Stimulated activated CD4-positive, alpha-beta T cell treated with anti-CD3 and anti-CD28 coated beads, TNF-alpha, amount 100 ng/mL, for 24 hours (primary cell): ENCODE data around the gene CELSR1.

ENCODE experiments used
- DNase-seq, 3 experiments: peaks; one replicate each; pipeline ENCODE4 v3.0.0-alpha.2; 2020; ENCODE audit warnings: low read depth in 3 of 3

CELSR1 gene

DNA sequence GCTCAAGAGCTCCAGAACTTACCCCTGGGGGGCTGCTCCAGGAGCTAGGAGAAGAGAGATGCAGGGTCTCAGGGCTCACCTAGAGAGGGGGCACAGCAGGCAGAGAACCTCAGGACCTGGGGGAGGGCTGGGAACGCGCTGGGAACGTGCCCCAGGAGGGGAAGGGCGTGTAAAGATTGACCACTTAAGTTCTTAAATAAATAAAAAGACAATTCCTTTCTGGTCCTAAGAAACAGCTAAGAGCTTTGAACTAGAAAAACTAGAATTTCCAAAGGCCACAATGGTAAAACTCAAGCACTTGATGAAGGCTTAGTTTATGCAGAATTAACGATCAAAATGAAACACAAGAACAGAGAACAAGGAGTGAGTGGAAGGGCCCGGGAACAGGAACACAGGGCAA is 89.1 kb downstream of the CELSR1 start:
- no peak for DNase-seq

DNA sequence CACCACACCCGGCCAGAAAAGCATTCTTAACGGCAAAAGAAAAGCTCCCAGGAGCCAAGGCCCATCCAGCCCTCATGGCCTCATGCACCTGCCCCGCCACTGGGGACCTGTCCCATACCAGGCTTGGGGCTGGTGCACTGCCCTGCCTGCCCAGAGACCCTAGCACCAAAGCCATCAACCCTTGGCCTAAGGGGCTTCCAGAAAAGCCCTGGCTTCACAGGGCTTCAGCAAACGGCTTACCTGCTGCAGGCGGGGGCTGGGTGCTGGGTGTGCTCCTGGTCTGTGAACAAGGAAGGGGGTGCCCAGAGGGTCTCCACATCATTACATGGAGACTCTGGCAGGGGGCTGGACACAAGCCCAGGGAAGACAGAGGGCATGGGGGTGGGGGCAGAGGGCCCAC is 89.5 kb downstream of the CELSR1 start:
- no peak for DNase-seq

DNA sequence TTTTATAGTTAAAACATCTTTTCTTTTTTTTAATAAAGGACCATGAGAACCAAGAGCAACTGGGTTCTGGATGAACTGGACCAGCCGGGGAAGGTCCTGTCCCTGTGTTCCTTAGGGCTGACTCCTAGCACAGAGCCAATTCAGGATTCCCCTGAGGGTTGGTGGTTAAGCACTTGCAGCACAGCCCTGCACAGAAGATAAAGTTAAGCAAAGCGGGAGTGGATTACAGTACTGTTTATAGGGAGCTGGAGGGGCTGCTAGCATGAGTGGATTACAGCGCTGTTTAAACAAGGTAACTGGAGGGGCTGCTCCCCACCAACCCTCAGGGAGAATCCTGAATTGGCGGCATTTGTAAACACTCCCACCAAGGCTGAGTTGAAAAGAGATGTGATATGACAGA is 90.6 kb downstream of the CELSR1 start:
- DNase-seq = no peak

DNA sequence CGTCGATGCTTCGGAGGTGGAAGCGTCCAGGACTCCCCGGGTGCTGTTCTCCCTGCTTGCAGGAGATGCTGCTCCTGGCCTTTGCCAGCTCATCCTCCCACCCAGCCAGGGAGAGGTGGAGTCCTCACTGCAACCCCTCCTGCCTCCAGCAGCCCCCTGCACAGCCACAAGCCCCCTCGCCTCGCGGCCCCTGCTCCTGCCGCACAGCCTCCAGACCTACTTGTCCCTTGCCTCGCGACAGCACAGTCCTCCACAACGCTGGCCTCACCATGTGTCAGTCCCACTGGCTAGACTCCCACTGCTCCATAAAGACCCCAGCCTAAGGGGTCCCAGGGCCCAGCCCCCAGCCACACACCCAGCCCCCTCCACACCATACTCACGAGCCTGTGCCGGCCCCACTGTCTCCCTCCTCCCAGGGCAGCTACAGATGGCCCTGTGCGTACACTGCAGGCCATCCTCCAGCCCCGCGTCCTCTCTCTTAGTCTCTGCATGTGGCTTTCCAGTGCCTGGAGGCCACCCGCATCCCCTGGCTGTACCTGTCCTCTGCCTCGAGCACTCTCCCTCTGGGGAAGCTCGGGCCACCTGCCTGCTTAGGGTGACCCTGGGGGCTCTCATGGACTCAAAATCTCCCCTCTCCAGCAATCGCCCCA is 91.5 kb downstream of the CELSR1 start:
- DNase-seq = no peak

DNA sequence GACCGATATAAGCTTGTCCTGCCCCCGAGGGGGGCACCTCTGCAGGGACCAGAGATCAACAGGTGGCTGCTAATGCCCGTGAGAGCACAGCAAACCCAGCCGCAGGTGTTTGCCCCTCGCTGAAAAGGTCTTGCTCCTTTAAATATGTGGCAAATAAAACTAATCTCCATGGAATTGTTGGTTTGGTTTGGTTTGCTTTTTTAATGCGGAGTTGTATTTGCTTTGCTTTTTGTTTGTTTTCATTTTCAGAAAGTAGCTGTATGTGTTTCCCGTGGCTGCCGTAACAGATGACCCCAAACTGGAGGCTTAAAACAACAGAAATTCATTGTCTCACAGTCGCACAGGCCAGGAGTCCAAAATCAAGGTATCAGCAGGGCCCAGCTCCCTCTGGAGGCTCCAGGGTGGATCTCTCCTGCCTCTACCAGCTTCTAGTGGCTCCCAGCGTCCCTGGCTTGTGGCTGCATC is 93.0 kb downstream of the CELSR1 start:
- DNase-seq = no peak

DNA sequence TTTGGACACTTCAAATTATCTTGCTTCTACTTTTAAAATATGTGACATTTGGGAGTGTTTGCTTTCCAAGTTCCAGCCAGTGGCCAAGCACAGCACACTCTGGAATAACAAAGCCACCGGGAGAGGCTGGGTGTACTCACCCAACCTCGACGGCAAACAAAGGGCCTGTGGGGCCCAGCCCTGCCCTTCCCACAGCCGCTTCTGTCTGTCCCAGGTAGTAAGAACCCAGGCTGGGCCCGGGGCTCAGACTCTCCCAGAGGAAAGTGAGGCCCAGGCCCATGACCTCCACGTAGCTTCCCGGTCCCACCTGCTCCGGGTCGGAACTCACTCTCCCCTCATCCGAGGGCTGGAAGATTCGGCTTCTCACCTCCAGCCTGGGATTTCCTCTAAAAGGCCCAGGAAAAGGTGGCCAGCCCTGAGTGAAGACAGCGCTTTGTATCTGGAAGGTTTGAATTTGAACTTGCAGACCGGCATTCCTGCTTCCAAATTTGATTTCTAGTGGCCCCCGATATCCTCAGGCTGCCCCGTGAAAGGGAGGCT is 93.5 kb downstream of the CELSR1 start:
- no peak for DNase-seq

DNA sequence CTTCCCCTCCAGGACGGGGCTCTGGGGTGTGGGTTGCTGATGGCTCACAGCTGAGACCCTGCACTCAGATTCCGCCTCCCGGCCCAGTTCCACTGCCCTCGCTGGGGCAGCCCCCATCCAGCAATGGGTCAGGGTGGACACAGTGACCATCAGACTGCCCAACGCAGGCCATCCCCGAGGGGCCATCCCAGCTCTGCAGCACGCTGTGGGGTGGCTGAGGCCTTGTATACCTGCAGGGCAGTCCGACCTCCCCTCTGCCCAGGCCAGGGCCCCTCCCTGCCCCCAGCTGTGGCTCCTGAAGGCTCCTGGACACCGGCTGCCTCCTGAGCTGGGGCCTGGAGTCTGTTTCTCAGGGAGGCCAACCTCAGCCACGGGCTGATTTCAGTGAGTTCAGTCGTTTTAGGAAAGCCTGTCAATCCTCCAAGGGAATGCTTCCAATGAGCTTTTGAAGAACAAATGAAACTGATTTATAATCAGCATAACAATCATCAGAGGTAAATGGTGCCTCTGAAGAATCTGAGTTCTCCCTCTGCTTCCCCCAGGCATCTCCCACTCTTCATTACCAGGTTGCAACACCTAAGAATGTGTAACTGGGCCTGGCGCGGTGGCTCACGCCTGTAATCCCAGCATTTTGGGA is 95.1 kb downstream of the CELSR1 start:
- no peak for DNase-seq

DNA sequence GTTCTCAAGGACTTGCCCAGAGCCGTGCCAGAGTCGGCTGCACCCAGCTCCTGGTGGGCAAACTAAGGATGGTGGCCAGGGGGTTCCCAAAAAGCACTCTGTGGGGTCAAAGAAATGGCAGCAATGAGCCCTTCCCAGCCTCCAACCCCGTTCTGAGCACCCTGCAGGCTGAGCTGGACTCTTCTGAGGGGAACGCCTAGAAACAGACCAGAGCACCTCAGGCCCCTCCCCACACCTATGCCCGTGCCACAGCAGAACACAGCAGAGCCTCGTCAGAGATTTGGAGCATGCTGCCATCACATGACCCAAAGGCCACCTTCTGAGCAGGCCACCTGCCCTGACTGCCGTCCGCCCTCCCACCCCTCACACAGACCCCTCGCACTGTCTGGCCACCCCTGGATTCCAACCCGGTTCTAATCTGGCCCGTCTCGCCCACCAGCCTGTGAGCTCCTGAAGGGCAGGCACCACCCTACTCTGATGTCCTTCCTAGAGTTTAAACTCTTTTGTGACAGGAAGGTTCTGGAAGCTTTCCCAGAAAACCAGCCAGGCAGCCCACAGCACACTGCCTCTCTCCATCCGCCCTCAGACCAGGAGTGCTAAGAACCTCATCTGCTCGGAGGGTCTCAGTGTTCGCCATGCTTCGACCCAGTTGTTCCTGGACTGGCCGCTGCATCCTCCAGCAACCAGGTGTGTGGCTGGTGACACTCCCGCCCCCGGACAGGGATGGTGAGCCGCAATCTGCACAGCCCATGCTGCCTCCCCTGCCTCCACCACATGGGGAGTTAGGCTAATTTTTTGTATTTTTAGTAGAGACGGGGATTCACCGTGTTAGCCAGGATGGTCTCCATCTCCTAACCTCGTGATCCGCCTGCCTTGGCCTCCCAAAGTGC is 97.6 kb downstream of the CELSR1 start:
- DNase-seq = no peak

DNA sequence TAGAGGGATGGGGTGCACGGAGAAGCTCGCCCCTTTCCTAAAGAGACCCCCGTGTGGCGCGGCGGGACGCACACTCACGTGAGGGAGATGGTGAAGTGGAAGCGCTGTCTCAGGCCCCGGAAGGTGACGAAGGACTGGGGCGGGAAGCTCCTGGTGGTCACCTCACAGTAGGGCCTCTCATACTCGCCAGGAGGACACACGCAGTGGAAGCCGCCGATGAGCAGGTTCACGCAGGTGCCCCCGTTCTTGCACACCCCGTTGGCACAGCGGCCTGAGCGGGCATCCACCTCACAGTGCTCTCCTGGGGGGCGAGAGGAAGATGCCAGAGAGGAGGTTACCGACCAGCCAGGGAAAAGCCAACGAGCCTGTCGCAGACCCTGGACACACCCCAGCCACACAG is 98.3 kb downstream of the CELSR1 start:
- DNase-seq = no peak

DNA sequence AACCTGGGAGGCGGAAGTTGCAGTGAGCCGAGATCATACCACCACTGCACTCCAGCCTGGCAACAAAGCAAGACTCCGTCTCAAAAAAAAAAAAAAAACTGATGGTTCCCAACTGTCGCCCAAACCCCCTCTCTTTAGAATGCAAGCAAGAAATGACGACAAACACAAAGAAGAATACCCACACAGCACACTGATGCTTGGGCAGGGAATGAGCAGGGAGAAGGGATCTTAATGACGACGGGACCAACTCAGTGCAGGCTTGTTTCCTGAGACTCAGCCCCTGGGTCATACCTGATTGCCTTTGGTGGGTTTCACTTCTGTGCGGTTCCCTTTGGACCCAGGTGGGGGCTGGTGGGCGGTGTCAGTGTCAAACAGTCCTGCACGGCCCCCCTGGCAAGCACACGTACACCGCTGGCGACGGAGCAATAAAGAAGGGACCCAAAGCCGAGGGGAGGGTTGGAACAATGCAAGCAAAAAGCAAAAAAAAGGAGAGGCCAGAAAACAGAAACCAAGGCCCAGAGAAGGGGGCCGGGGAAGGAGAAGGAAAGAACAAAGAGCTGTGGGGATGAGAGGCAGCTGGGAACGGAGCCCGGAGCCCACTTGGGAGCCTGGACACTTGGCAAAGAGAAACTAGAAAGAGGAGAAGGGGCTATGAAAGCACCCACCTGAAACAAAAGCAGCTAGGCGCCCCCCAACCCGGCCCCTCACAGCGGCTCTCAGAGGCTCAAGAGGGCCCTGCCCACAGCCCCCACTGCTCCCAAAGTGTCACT is 99.6 kb downstream of the CELSR1 start:
- no peak for DNase-seq

DNA sequence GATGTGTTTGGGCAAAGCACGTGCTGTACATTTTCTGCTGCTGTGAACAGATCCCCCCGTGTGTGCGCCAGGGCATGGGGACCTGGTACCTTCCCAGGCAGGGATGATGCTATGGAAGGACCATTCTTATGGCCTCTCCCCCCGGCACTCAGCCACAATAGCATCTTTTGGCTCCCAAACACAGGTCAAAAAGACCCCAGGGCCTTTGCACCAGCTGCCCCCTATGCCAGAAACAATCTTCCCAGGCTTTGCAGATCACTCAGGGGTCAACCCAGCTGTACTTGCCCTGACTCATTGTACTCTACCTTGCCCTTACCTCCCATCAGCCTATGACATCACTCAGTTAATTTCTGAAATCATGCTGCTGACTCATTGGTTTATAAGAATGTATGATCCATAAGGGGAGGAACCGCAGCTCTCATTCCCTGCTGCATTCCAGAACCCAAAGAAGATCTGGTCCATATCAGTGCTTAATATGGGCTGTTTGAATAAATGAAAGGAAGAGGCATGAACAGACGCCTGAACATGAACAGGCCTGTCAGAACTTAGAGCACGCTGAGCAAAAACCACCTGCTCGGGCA is 100.7 kb downstream of the CELSR1 start:
- no peak for DNase-seq

DNA sequence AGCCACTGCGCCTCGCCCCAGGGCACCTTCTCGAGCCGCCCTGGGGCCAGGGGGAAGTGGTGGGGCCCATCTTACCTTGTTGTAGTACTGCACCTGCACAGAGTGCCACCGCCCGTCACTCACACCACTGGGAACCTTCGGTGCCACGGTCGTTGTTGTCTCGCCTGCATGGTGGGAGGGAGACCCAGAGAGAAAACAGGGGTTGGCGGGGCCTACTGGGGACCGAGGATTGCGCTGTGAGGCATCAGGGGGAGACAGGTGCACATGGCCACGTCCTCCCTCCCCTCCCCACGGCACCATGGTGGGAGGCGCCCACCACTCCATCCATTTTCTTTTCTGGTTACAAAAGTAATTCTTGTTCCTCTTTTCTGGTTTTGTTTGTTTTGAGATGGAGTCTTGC is 104.1 kb downstream of the CELSR1 start:
- DNase-seq = no peak

DNA sequence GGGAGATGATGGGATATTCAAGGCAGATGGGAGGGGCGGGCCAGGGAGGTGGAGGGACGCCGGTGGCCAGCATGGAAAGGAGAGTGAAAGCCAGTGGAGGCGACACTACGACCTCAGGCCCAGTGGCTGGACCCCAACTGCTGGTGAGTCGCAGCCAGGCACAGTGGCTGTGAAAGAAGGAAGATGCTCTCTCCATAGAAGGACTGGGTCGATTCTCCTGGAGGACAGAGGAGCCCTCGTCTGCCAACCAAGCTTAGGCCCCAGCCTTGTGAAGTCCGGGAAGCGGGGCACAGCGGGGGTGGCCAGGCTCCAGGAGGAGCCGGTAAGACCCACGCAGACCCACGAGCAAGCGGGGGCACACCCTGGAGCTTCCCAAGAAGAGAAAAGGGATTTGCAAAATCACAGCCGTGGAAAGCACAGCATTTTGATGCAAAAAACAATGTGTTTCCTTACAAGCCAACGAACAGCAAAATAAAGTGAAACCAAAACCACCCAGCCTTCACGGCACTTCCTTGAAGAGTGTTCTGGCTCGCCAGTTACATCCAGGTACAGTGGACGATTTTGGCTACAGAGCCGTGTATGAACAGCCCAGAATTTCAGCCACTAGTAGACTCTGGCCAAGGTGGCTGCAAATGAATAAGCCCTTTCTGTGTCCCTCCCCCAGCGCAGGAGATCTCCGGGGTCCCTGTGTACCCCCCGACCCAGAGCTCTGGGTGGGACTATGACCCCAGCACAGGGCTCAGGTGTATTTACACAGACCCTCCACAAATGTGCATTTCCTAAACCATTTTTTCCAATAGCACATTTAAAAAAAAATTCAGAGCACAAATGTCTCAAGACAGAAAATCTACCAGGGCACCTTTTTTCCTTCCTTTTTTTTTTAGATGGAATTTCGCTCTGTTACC is 105.0 kb downstream of the CELSR1 start:
- peak in 2 of 3 experiments; percentile 2 to 7 for DNase-seq

DNA sequence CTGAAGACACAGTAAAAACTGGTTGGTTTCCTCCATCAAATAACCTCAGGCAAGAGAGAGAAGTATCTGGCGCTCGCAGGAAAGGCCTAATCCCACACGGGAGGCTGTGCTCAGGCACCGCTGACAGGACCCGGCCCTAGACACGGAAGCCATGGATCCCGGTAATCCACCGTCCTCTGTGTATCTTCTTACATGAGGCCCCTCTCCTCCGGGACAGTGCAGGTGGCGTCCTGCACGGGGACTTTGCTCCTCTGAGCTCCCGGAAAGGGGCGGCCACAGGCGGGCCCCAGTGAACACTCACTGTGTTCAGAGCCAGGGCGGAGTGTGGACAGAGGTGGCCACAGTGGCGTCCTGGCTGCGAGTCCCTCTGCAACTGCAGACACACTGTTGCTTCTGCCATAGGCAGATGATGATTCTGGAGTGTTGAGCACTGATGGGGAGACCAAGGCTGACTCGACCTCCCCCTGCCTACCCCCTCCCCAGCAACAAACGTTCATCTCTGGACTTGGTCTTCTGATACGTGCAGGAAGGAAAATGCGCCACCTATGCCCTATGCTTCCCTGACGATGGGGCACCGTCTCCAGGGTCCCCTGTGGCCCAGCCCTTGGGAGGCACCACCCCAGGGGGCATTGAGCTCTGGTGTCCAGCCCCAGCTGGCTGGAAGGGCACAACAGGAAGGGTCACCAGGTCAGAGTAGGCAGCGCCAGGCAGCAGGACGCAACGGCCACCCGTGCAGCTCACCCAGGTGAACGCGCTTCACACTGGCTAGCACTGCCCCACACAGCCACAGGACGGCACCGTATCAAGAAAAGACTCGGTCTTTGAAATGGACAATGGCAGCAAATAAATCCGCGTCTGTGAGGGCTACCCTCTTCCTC is 106.2 kb downstream of the CELSR1 start:
- no peak for DNase-seq

DNA sequence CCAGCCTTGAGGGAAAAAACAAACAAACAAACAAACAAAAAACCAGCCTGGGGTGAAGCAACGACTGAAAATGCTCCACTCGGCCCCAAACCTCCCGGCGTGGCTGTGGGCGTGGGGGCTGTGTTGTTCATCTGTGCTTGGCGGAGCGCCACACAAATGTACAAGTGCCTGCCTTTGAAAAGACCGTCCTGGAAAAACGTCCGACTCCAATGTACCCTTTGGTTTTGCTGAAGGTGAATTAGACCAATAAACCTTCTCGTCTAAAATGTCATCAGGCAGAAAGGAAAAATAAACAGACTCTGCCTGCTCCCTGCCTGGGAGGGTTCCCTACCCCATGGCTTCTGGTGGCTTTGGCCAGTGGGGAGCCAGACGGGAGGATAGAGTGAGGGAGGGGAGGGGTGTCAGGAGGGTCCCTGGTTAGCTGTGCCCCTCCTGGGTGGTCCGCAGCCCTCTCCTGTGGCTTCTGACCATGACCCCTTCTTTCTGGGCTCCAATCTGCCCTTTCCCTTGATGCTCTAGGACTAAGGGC is 108.0 kb downstream of the CELSR1 start:
- no peak for DNase-seq

DNA sequence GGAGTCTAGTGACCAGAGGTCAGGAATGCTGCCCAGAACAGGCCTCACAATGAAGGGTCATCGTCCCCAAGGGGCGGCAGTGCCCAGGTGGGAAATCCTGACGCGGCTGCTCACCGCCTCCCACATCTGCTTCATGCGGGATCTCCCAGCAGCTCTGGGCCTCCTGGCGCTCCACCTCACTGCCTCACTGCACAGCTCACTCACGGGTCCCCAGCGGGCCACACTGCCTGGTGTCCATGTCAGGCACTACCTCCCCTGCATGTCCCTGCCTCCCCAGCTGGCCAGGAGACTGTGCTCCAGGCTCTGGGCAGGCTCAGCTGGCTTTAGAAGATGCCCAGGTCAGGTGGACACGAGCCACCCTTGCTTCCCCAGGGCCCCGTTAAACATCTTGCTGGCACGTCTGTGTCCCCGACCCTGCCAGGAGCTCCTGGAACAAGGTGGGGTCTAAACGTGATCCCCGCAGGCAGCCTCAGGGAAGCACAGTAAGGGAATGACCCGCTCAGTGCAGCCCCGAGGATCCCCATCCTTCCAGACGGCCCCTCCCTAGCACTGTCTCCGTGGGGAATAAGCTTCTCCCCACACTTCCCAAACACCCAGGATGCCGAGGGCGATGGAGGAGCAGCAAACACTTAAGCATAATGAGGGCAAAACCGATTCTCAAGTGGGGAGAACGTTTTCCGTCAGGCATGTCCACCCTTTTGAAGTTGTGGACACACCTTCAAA is 108.7 kb downstream of the CELSR1 start:
- DNase-seq = no peak

DNA sequence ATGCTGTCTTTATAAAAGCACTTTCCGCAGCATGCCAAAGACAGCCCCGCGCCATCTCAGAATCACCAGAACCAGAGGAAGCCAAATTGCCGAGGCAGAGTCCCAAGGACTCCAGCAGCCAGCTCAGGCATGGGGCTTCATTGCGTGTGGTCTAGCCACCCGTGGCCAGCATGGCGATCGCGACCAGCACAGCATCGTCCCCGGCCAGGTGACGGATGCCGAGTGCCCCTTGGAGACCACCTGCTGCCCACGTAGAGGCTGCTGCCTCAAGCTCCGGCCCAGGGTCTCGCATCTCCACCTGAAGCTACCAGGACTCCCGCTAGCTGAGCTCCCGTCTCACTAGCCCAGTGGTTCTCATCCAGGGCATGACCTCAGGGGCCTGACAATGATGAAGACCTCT is 109.2 kb downstream of the CELSR1 start:
- no peak for DNase-seq

DNA sequence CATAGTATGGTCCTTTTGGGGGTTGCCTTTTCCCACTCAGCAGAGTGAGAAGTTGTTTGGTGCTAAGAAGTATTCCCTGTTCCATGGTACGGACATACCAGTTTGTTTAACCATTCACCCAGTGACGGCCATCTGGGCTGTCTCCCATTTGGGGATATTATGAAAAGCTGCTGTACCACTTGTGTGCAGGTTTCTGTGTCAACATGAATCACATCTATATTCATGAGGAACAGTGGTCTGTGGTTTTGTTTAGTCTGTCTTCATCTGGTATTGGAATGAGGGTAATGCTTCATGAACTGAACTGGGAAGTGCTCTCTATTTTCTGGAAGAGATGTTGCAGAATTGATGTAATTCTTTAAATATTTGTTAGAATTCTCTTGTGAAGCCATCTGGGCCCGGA is 112.4 kb downstream of the CELSR1 start:
- no peak for DNase-seq
